NCI-H1092 treated with DMSO at 0.1 percent for 48 hours (cell line): ENCODE measurements around the gene IKBIP.
"Not testable (repeated sequence)": the region's sequence is repeated elsewhere in the genome, so short reads cannot be mapped to it uniquely, and the experiment has no call there.

Experiments used
- DNase-seq: peaks from one replicate; lab custom pipeline; 2025; lab: John Stamatoyannopoulos, UW

IKBIP gene

GRCh38 chr12:98644712-98645571 is at the start of gene IKBIP, which contains the start of gene APAF1:
IKBIP (minus strand) TSS chr12:98644788; CDS start chr12:98644701, 87 bp downstream.
APAF1 (plus strand) TSS chr12:98645290; CDS start chr12:98648360, 3,070 bp downstream.
- peak; percentile 83 for DNase-seq

- no peak for DNase-seq
These were observed 46.8 kb upstream of the IKBIP start for GRCh38 chr12:98691351-98691750.

DNA sequence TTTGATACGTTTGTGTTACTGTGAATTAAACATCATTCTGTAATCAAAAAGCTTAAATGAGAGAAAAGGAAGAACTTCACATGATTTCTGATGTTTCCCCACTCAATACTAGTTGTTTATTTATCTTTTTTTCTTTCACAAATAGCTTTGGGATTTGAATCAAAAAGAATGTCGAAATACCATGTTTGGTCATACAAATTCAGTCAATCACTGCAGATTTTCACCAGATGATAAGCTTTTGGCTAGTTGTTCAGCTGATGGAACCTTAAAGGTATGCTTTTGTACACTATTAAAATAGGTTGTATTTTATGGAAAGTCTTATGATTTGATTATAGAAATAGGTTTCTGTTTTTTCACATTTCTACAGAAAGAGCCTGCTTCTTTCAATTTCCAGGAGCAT is 42.0 kb upstream of the IKBIP start:
- DNase-seq, result no peak

DNA sequence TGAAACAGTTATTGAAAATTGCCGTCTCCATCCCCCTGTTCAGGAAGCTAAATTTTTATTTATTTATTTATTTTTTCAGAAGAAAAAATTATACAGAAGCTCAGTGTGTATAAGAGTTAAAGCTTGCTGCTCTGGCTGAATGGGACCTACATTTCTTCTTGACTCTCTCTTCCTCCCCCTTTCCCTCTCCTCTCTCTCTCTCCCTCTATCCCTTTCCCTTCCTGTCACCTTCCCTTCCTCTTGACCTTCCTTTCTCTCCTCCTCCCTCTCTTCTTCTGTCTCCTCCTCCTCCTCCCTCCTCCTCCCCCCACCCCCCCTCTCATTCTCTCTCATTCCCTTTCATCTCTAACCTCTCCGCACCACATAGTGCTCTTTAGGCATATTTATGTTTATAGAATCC is 39.6 kb upstream of the IKBIP start:
- no peak for DNase-seq

GRCh38 chr12:98679611-98680005 is 35.0 kb upstream of the IKBIP start:
- DNase-seq, result no peak

- DNase-seq, result no peak
These were observed 34.5 kb upstream of the IKBIP start for GRCh38 chr12:98678946-98679610.

DNA sequence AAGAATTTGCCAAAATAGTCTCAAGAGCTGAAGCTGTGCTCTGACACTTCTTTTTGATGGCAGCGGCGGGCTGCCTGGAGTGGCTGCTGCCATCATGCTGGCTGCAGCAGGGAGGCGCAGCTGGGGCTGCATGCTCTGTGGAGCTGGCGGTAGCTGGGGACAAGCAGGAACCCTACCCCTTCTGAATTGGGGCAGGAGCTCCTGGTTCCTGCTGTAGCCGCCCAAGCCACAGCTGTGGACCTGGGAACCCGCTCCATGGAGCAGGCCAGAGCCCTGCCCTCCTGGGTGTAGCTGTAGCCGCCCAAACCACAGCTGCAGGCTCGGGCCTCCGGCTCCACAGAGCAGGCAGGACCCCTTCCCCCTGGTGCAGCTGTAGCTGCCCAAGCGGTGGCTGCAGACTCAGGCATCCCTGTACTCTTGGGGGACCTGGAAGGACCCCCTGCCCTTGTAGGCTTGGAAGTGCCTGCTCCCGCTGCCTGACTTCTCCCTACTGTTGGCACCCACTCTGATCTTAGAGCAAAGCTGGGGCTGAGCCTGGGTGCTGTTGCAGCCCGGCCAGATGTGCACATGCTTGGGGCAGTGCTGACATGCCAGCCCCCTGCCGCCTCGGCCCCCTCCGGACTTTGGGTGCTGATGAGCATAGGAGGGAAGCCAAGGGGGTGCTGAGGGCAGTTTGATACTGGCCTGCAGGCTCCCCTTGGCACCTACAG is 33.8 kb upstream of the IKBIP start:
- DNase-seq, result no peak

DNA sequence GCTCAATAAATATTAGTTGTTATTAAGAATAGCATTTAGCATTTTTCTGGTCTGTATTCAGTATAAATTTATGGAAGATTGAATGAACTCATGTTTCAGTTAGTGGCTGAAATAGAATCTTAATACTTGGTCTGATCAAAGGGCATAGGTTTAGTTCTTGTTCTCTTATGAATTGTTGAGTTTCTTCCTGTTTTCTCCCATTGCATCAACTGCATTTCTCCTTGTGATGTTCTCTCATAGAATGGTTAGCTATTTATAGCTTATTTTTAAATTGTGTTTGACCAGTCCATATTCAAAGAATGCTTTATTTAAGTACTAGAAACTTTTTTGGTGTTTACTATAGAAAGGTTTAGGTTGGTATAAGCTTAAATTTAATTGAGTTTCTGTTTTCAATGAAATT is 30.3 kb upstream of the IKBIP start:
- DNase-seq, result no peak

DNA sequence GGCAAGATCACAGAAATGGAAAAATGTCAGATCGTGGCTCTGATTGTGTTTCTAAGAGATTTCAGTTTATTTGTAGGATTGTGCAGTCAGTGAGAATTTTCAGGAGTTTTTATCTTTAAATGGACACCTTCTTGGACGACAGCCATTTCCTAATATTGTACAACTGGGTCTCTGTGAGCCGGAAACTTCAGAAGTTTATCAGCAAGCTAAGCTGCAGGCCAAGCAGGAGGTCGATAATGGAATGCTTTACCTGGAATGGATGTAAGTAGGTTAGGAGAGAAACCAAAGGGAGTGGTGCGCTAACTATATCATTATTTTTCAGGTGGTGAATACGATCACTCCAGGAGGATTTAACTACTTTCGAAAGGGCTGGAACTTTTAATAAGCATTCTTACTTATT is 26.9 kb upstream of the IKBIP start:
- DNase-seq, result no peak

GRCh38 chr12:98669751-98670150 is 25.2 kb upstream of the IKBIP start:
- DNase-seq, result no peak

DNA sequence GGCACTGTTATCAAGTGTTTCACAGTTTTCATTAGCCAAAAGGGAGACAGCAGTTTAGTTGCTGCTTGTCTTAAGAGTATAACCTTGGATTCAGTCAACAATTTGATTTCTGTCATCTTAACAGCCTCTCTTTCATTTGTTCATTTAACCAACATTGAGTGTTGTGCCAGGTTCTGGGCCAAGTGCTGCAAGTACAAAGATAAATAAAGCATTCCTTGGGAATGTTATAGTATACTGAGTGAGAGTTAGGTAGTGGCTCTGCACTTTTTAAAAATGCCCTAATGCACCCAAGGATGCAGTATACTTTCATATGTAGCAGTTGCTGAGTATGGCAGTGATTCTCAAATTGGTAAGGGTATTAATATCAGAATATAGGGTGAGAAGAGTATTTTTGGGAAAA is 15.9 kb upstream of the IKBIP start:
- DNase-seq, result no peak

DNA sequence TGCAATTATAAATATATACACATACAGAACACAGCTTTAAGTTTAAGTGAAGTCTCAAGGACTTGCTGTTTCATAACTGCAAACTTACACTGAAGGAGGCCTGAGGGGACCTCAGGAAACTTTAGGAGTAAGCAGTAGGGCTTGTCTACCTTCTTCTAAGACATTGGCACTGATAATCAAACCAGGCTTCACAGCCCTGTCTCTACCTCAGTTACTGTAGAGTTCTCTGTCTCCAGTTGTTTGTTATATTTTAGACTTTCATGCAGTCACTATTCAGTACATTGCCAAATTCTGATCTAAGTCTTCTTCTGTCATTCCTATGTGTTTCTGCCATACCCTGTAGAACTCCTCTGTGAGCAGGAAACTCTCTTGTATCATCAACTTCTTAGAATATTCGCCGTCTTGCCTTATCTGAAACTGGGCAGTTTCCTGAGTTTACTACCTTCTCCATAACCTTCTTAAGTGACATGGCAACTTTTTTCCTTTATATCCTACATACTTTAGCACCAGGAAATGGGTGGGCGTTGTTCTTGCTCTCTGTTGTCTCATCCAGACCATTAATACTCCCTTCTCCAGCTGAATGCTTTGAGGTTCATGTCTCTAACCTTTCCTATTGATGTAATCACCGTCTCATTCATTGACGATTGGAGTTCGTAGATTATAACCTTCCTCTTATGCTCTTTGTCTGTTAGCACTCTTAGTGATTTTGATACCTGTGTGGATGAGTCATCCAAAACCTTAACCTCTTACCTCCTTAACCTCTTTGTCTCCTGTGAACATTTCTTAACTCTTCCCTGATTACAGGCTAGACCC is 11.9 kb upstream of the IKBIP start:
- DNase-seq, result no peak

DNA sequence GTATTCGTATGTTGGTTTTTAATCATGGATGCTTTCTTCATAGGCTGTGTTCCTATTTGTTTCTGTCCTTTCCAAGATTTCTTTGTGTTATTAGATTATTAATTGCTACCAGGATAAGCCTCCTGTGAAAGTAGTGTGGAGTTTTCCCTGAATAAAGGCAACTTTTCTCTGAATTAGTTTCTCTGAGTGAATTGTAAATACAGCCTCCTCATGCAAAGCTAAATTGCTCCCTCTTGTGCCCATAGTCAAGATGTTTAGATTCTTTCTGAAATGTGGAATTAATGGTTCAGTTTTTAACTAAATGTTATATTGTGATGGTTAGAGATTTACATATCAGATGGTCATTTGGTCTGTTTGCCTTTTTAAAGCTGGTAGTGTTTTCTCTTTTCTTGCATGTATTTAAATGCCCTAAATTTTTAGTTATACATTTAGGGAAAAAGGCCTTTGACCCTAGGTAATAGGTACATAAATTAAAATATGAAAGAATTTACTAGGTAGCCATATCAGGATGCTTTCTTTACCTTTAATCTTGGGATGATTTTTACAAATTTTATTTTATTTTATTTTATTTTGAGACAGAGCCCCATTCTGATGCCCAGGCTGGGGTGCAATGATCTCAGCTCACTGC is 9.4 kb upstream of the IKBIP start:
- DNase-seq, result peak; percentile 40

- DNase-seq, result no peak
These were observed 6.7 kb upstream of the IKBIP start for GRCh38 chr12:98651328-98651727.

- DNase-seq, result no peak
These were observed 1.9 kb upstream of the IKBIP start for GRCh38 chr12:98646294-98647090.

- DNase-seq, result no peak
These were observed 1.0 kb upstream of the IKBIP start for GRCh38 chr12:98645572-98646067.

DNA sequence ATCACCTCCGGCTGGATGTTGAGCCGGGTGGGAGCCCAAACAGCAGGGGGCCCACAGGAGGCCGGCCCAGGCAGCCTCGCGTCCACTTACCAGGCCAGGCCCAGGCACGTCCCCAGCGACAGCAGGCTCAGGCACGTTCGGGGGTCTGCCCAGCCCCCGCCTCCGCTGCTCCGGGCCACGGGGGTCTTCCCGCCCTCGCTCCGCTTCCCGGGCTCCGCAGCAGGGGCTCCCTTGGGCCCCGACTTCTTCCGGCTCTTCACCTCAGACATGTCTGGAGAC is 216 bp downstream of the IKBIP start:
- DNase-seq, result peak; percentile 59

DNA sequence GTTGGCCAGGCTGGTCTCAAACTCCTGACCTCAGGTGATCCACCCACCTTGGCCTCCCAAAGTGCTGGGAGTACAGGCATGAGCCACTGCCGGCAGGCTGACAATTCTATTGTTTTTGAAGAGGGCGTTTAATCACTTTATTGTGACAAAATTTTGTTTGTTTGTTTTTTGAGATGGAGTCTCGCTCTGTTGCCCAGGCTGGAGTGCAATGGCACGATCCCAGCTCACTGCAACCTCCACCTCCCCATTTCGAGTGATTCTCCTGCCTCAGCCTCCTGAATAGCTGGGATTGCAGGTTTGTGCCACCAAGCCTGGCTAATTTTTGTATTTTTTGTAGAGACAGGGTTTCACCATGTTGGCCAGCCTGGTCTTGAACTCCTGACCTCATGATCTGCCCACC is 1.8 kb downstream of the IKBIP start:
- not testable (repeated sequence) for DNase-seq

DNA sequence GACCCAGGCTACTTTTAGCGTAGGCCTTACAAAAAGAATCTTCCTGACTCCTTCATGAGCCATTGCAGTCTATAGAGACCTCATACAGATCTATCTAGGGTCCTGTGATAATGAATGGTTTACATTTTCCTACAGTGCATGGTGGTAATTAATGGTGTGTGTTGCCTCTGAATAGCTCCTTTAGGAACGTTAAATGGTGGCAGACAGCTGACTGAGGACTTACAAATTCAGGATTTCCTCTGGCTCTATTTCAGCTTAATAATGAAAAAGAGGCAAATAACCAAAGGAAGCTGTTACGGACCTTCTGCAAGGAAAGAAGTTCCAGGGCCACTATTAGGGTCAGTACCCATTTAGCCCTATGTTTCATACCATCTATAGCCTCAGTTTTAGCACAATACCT is 5.1 kb downstream of the IKBIP start:
- no peak for DNase-seq

GRCh38 chr12:98638009-98638408 is 6.6 kb downstream of the IKBIP start:
- no peak for DNase-seq

- no peak for DNase-seq
These were observed 7.5 kb downstream of the IKBIP start for GRCh38 chr12:98637068-98637467.
